Measurements from ENCODE around the gene ABLIM1. TPM values are rescaled to one million over a fixed set of nuclear protein-coding genes. Genes with fewer than 3 reads are reported as not detected.
A peak's percentile ranks its signal among the peaks of the same experiment; 100 is the strongest.

Gene ABLIM1
- total and polyA plus RNA-seq, 2 of the 13 experiments (the other 11 are each of a cell fraction or from before 2014, with no cell fraction given): 59.4 to 92.7 TPM

GRCh38 chr10:114518401-114519305, 139.4 kb downstream of the ABLIM1 start (continued):
- peak; percentile 97 for TF ChIP-seq ZBTB40 (IDR thresholded peaks at IDR 0.05)
- peak; percentile 98 for TF ChIP-seq ZBTB40 (CRISPR knock-in tag; IDR thresholded peaks at IDR 0.05)

Measured in HepG2 (cell line).